HEK293 (cell line): ENCODE results near the gene SLFN12L.
"Not testable (repeated sequence)": the region's sequence is repeated elsewhere in the genome, so short reads cannot be mapped to it uniquely, and the experiment has no call there.

Experiments used
- CTCF ChIA-PET: fragments of 350-600 bp; formaldehyde crosslinking; extraction: SDS; loops from one replicate; lab custom pipeline; 2021; ENCODE audit warnings: antibody characterized with exemption; lab: Yijun Ruan, JAX
- POLR2A ChIA-PET: fragments of 300-600 bp; formaldehyde crosslinking; extraction: SDS; loops from one replicate; lab custom pipeline; 2020; ENCODE audit warnings: antibody characterized with exemption, inconsistent platforms; lab: Yijun Ruan, JAX
- H3K27ac ChIP-seq: fragments of 200-500 bp; sonication (Bioruptor generic); 2 replicates; pipeline ENCODE4 v1.5.1; 2014; ENCODE audit warnings: low read depth, low read length, control low read depth, inconsistent platforms; ENCODE audit errors: extremely low read depth
- H3K36me3 ChIP-seq, 2 experiments: fragments of 200-500 bp in 1 of 2; sonication (Bioruptor generic) in 1 of 2; 1 replicate in 1 of 2; 2 replicates in 1 of 2; pipeline ENCODE4 v1.5.1; 2014 to 2017; ENCODE audit warnings: inconsistent platforms in 2 of 2, low read length in 2 of 2; ENCODE audit not compliant: control insufficient read depth in 2 of 2, insufficient read depth in 1 of 2
- H3K4me1 ChIP-seq: fragments of 200-500 bp; sonication (Bioruptor generic); 2 replicates; pipeline ENCODE4 v1.5.1; 2014; ENCODE audit warnings: mild to moderate bottlenecking, low read length, inconsistent platforms; ENCODE audit not compliant: control insufficient read depth, insufficient read depth
- H3K4me3 ChIP-seq: 2 replicates; pipeline ENCODE4 v1.5.1; 2011; ENCODE audit warnings: low read depth, mild to moderate bottlenecking, control low read depth, low read length, moderate library complexity
- H3K9me3 ChIP-seq: fragments of 200-500 bp; sonication (Bioruptor generic); 2 replicates; pipeline ENCODE4 v1.5.1; 2014; ENCODE audit warnings: low read depth, low read length, inconsistent platforms; ENCODE audit not compliant: control insufficient read depth, insufficient read depth
- BCL11B ChIP-seq: fragments of 450-650 bp; formaldehyde crosslinking; IDR thresholded peaks from 2 replicates; pipeline ENCODE4 v1.5.1; 2016; ENCODE audit warnings: low read depth, missing biosample characterization, missing genetic modification characterization
- CTCF ChIP-seq: fragments of 450-650 bp; formaldehyde crosslinking; IDR thresholded peaks from 2 replicates; pipeline ENCODE4 v1.5.1; 2016; ENCODE audit warnings: missing biosample characterization, missing genetic modification characterization
- ELK4 ChIP-seq: IDR thresholded peaks from 2 replicates; pipeline ENCODE4 v1.6.1; 2011; ENCODE audit warnings: mild to moderate bottlenecking, low read depth, low read length, borderline replicate concordance
- GLIS2 ChIP-seq: fragments of 450-650 bp; formaldehyde crosslinking; IDR thresholded peaks from 2 replicates; pipeline ENCODE4 v1.5.1; 2016; ENCODE audit warnings: missing biosample characterization, missing genetic modification characterization
- HOXD13 ChIP-seq: sonication (generic); formaldehyde crosslinking; IDR thresholded peaks from 2 replicates; pipeline ENCODE4 v1.8.0; 2022; ENCODE audit warnings: missing genetic modification reagents, borderline replicate concordance
- KLF9 ChIP-seq: fragments of 450-650 bp; formaldehyde crosslinking; IDR thresholded peaks from 2 replicates; pipeline ENCODE4 v1.5.1; 2016; ENCODE audit warnings: missing biosample characterization, missing genetic modification characterization, low read depth
- REPIN1 ChIP-seq: fragments of 450-650 bp; formaldehyde crosslinking; IDR thresholded peaks from 2 replicates; pipeline ENCODE4 v1.5.1; 2017; ENCODE audit warnings: missing biosample characterization, missing genetic modification characterization, low read depth
- SP7 ChIP-seq: fragments of 450-650 bp; formaldehyde crosslinking; IDR thresholded peaks from 2 replicates; pipeline ENCODE4 v1.5.1; 2016; ENCODE audit warnings: missing biosample characterization, missing genetic modification characterization
- ZBTB10 ChIP-seq: fragments of 450-650 bp; formaldehyde crosslinking; IDR thresholded peaks from 2 replicates; pipeline ENCODE4 v1.5.1; 2016; ENCODE audit warnings: missing biosample characterization, missing genetic modification characterization
- ZNF18 ChIP-seq: fragments of 450-650 bp; formaldehyde crosslinking; IDR thresholded peaks from 2 replicates; pipeline ENCODE4 v1.5.1; 2016; ENCODE audit warnings: missing biosample characterization, missing genetic modification characterization
- ZNF292 ChIP-seq: fragments of 450-650 bp; formaldehyde crosslinking; IDR thresholded peaks from 2 replicates; pipeline ENCODE4 v1.5.1; 2016; ENCODE audit warnings: low read depth, missing biosample characterization, missing genetic modification characterization, borderline replicate concordance
- ZNF324 ChIP-seq: fragments of 450-650 bp; formaldehyde crosslinking; IDR thresholded peaks from 2 replicates; pipeline ENCODE4 v1.5.1; 2016; ENCODE audit warnings: missing biosample characterization, missing genetic modification characterization
- ZNF335 ChIP-seq: fragments of 450-650 bp; formaldehyde crosslinking; conservative IDR thresholded peaks from 2 replicates; pipeline ENCODE4 v1.5.1; 2016; ENCODE audit warnings: missing biosample characterization, missing genetic modification characterization
- ZNF366 ChIP-seq: fragments of 450-650 bp; formaldehyde crosslinking; conservative IDR thresholded peaks from 2 replicates; pipeline ENCODE4 v1.5.1; 2016; ENCODE audit warnings: missing biosample characterization, missing genetic modification characterization
- ZNF391 ChIP-seq: fragments of 450-650 bp; formaldehyde crosslinking; IDR thresholded peaks from 2 replicates; pipeline ENCODE4 v1.5.1; 2016; ENCODE audit warnings: low read depth, missing biosample characterization, missing genetic modification characterization, borderline replicate concordance
- ZNF521 ChIP-seq: fragments of 450-650 bp; formaldehyde crosslinking; IDR thresholded peaks from 2 replicates; pipeline ENCODE4 v1.5.1; 2017; ENCODE audit warnings: missing biosample characterization, mild to moderate bottlenecking, missing genetic modification characterization
- ZNF560 ChIP-seq: fragments of 450-650 bp; formaldehyde crosslinking; IDR thresholded peaks from 2 replicates; pipeline ENCODE4 v1.5.1; 2017; ENCODE audit warnings: missing biosample characterization, missing genetic modification characterization, borderline replicate concordance
- ZNF610 ChIP-seq: fragments of 450-650 bp; formaldehyde crosslinking; IDR thresholded peaks from 2 replicates; pipeline ENCODE4 v1.5.1; 2016; ENCODE audit warnings: missing biosample characterization, missing genetic modification characterization, borderline replicate concordance
- ZNF621 ChIP-seq: fragments of 450-650 bp; formaldehyde crosslinking; IDR thresholded peaks from 2 replicates; pipeline ENCODE4 v1.5.1; 2017; ENCODE audit warnings: missing biosample characterization, missing genetic modification characterization
- ZNF76 ChIP-seq: fragments of 450-650 bp; formaldehyde crosslinking; IDR thresholded peaks from 2 replicates; pipeline ENCODE4; 2016; ENCODE audit warnings: low read depth, missing biosample characterization, missing genetic modification characterization, borderline replicate concordance

Gene SLFN12L

GRCh38 chr17:35510052-35510451 is 27.4 kb downstream of the SLFN12L start:
- no peak overlapping the region for H3K4me3 ChIP-seq
- no peaks in the 10 kb centered on the region for H3K9me3 ChIP-seq
- H3K36me3 ChIP-seq = no peaks in the 10 kb centered on the region
- peaks cover 4% of the 10 kb centered on the region; the same call in 1 of the 2 replicates for H3K4me1 ChIP-seq
- ChIA-PET POLR2A (interaction anchor here (0.7 kb wide), 1 partner anchor 23 kb away, joined by 5 read pairs; no protein-coding TSS in a partner anchor), CTCF (no interaction called here)
- H3K27ac ChIP-seq = no peak overlapping the region
- no peak for TF ChIP-seq BCL11B (tag by site-specific recombination)
- TF ChIP-seq ZNF366 (tag by site-specific recombination) = no peak
- TF ChIP-seq ZNF18 (tag by site-specific recombination) = no peak
- no peak for TF ChIP-seq ZNF610
- TF ChIP-seq SP7 (tag by site-specific recombination) = no peak
- TF ChIP-seq ZNF76 = no peak
- no peak for TF ChIP-seq ZNF391 (tag by site-specific recombination)
- TF ChIP-seq ZBTB10 (tag by site-specific recombination) = no peak
- no peak for TF ChIP-seq GLIS2 (tag by site-specific recombination)
- no peak for TF ChIP-seq KLF9 (tag by site-specific recombination)
- TF ChIP-seq ZNF621 (tag by site-specific recombination) = no peak
- TF ChIP-seq ELK4 = no peak
- no peak for TF ChIP-seq REPIN1 (tag by site-specific recombination)
- no peak for TF ChIP-seq HOXD13 (CRISPR knock-in tag)
- no peak for TF ChIP-seq ZNF324 (tag by site-specific recombination)
- no peak for TF ChIP-seq ZNF335 (tag by site-specific recombination)
- TF ChIP-seq ZNF521 (tag by site-specific recombination) = no peak
- no peak for TF ChIP-seq ZNF292 (tag by site-specific recombination)
- TF ChIP-seq CTCF = no peak
- no peak for TF ChIP-seq ZNF560 (tag by site-specific recombination)

GRCh38 chr17:35507714-35508113 is 29.8 kb downstream of the SLFN12L start:
- CTCF ChIA-PET, H3K4me1 ChIP-seq, H3K36me3 ChIP-seq, H3K9me3 ChIP-seq, H3K27ac ChIP-seq, POLR2A ChIA-PET, H3K4me3 ChIP-seq: not testable (repeated sequence)
